Upper lobe of left lung (tissue), 4 donors: ENCODE data around the gene FBXO41.

Experiments used
- CTCF ChIP-seq, 6 experiments: fragments of 450-650 bp in 4 of 6; fragments of 200-600 bp in 2 of 6; sonication (generic) in 2 of 6; IDR thresholded peaks; one replicate each; pipeline ENCODE4 v1.5.1; 2016 to 2019; ENCODE audit warnings: antibody characterized with exemption in 6 of 6
- EP300 ChIP-seq, 4 donors: sonication (generic); formaldehyde crosslinking; IDR thresholded peaks; one replicate each; pipeline ENCODE4 v1.5.1; 2017; ENCODE audit warnings: antibody characterized with exemption in 4 of 4, control low read depth in 2 of 4
- POLR2A ChIP-seq, 4 donors: fragments of 450-650 bp; IDR thresholded peaks; one replicate each; pipeline ENCODE4 v1.5.1; 2016 to 2017; ENCODE audit warnings: antibody characterized with exemption in 4 of 4, mild to moderate bottlenecking in 2 of 4
- POLR2AphosphoS5 ChIP-seq, 2 donors: sonication (generic); formaldehyde crosslinking; IDR thresholded peaks; one replicate each; pipeline ENCODE4 v1.5.1; 2017; ENCODE audit warnings: antibody characterized with exemption in 2 of 2

DNA sequence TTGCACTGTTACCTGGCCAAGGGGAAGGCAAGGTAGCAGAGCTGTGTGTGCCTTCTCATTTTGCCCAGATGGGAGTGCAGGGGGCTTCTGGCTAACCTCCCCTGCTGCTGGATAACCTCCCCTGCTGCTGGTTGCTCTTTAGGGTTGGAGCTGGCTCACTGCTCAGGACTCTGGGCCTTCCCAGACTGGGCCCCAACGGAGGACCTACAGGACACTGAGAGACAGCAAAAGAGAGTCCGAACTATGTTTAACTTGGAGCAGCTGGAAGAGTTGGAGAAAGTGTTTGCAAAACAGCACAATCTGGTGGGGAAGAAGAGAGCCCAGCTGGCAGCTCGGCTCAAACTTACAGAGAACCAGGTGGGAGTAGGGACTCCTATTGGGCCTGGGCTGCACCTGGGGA is 76.0 kb downstream of the FBXO41 start:
- TF ChIP-seq POLR2AphosphoS5 (IDR thresholded peaks at IDR 0.05) (no peak), CTCF (IDR thresholded peaks at IDR 0.05) (no peak), POLR2A (IDR thresholded peaks at IDR 0.05) (no peak), EP300 (IDR thresholded peaks at IDR 0.05) (no peak)
